ENCODE results near the gene SLC47A2.

GRCh38 chr17:19707728-19708221, 8.6 kb downstream of the SLC47A2 start:
- no peak for TF ChIP-seq POLR2A (IDR thresholded peaks at IDR 0.05)
- TF ChIP-seq POLR2AphosphoS5 (IDR thresholded peaks at IDR 0.05) = no peak
